GM21423 (cell line): Measurements from ENCODE around the gene NPLOC4.

ENCODE experiments used
- ATAC-seq: cut with Tn5 transposase; IDR thresholded peaks from one replicate; pipeline ENCODE4 v1.9.1; 2021; ENCODE audit warnings: mild to moderate bottlenecking, moderate library complexity; ENCODE audit not compliant: unreplicated experiment

NPLOC4 gene

DNA sequence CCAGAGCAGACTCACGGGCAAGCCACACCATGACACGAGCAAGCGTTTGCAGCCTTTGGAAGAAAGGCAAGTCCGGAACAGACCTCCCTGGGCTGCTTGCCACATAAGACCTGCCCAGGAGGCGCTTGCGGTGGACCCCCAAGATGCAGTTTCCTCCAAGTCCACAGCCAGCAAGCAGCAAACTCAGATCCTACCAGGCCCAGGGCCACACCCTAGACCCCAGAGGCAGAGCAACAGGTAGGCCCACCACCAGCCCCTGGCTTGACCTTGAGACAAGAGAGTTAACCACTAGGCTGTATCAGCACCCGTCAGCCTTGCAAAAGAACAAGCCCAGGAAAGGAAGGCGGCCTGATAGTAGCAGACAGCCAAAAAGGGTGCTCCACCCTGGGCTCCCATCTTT, 87.1 kb downstream of the NPLOC4 start:
- ATAC-seq: no peak

GRCh38 chr17:81549031-81549557, 87.8 kb downstream of the NPLOC4 start:
- ATAC-seq: no peak

GRCh38 chr17:81547614-81547982, 89.3 kb downstream of the NPLOC4 start:
- ATAC-seq: no peak

DNA sequence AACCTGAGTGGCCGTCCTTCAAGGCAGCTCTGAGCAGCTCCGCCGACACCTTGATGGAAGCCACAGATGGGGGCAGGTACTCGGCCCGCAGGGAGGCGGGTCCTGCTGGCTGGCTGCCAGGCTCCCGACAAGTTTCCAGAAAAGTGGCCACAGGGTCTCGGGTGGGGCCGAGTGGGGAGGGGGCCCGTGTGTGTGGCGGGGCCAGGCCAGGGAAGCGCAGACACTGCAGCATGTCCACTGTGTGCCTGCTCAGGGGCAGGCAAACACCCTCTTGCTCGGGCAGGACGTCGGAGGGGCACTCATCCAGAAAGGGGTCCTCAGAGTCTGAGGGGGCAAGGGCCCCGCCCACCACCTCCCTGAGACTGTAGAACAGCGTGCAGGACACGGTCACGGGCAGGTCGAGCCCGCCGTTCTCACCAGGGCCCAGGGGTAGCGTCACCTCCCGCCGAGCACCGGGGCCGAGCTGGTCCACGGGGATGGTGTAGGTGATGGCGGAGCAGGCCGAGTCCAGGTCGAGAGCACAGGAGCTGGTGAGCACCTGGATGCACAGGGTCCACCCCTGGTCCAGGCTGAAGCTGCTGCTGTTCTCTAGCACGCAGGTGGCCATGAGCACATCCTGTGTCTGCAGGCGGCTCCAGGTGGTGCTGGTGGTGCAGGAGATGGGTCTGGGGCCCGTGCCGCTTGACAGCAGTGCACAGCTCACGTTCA, 89.9 kb downstream of the NPLOC4 start:
- no peak for ATAC-seq

GRCh38 chr17:81545160-81545949, 91.6 kb downstream of the NPLOC4 start:
- no peak for ATAC-seq

DNA sequence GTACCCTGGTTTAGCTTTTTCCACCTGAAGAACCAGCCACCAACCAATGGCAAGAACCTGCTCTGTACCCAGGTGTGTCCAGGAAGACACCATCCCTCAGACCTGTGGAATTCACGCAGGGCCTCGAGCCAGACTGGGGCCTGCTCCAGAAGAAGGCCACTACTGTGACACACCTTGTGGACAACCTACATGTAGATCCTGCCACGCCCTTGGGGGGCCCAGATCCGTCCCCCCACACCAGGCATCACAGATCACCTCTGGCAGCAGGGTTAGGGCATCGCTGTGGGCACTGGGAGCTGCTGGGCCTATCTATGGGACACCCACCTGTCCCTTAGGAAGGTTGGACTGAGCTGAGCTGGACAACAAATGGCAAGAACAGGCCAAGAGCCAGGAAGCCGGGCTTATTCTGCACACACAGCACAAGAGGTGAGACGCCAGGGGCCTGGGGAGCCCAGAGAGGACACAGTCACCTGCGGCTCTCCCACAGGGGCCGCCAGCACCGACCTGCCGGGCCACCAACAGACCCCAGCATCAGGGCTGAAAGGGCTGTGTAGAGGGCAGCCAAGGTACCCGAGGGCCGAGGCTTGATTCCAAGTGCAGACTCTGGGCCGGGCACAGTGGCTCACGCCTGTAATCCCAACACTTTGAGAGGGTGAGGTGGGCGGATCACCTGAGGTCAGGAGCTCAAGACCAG, 92.5 kb downstream of the NPLOC4 start:
- no peak for ATAC-seq

GRCh38 chr17:81543756-81544155, 93.2 kb downstream of the NPLOC4 start:
- no peak for ATAC-seq

- ATAC-seq: no peak
Measured at GRCh38 chr17:81543339-81543675, 93.6 kb downstream of the NPLOC4 start.

DNA sequence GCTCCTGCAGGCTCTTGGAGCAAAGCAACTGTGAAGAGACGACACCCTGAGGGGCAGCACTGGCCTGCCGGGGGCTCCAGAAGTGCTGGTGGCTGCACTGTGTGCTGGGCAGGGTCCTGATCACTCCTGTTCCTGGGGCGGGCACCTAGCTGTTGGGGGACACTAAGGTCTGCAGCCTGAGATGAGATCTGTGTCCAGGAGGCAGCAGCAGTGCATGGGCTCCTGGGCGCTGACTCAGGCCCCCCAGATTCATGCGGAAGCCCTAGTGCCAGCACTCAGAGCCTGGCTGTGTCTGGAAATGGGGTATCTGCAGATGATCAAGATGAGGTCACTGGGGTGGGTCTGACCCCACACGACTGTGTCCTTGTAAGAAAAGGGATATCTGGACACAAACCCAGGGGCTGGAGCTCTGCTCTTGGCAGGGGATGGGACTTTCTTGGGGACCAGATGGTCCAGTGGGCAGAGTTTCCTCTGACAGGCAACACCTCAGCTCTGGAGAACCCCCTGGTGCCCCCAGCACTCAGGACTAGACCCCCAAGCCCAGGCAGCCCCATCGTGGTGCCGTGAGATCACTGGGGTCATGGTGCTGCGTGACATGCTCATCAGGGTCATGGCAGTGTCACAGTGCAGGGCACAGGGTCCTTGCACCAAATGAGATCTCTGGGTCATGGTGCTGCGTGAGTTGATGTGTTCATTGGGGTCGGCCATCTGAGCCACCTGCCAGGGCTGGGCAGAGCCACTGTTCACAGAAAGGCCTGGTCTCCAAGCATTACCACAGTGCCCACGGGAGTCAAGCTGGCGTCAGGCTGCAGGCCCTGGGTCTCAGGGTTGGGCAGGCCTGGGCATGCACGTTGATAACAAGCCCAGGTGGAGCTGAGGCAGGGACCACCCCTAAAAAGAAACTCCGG, 94.2 kb downstream of the NPLOC4 start:
- no peak for ATAC-seq

DNA sequence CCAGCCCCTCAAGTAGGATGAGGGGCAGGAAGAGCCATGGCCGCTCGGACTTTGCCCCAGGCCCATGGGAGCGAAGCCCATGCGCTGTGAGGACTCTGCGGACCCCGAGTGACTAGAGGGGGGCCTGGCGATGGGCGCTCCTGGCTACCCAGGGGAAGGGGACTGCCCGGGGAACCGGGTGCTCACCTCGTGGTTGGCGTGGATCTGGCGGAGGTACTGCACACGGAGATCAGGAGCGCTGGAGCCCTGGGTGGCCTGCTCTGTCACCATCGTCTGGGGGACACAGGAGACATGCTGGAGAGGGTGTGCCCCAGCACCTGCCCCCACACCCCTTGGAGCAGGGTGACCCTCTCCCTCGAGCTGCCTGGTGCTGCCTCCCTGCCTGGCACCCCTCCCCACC, 95.8 kb downstream of the NPLOC4 start:
- ATAC-seq: no peak

- no peak for ATAC-seq
Measured at GRCh38 chr17:81540676-81541027, 96.3 kb downstream of the NPLOC4 start.

- ATAC-seq: no peak
Measured at GRCh38 chr17:81539961-81540675, 96.8 kb downstream of the NPLOC4 start.

GRCh38 chr17:81539571-81539900, 97.4 kb downstream of the NPLOC4 start:
- ATAC-seq: no peak

GRCh38 chr17:81538651-81539570, 98.0 kb downstream of the NPLOC4 start:
- no peak for ATAC-seq

DNA sequence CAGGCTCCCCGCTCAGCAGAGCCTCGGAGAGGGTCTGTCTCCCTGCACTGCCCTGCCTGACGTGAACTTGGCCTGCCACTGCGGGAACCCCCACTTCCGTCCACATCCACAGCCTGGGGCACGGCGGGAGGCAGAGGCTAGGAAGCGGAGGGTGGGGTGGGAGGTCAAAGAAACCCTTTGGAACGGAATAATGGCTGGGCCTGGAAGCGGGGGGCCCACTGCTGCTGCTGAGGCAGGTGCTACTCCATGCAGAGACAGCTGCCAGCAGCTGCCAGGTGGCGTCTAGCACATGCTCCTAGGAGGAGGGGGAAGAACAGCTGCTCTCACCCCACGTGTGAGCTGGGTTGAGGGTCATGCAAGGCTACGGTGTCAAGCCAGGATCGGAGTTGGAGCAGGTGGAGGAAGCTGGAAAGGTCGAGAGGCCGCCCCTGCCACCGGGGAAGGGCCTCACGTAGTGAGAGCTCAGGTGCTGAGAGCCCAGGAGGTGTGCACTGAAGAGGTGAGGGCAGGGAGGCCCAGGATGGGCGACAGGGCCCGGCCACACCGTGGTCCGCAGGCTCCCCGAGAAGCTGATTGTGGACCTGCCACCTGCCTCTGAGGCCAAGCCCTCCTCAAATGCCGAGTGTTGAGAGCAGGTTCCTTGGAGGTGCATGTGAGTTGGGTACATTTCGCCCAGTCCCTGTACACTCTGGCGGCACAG, 98.9 kb downstream of the NPLOC4 start:
- no peak for ATAC-seq

DNA sequence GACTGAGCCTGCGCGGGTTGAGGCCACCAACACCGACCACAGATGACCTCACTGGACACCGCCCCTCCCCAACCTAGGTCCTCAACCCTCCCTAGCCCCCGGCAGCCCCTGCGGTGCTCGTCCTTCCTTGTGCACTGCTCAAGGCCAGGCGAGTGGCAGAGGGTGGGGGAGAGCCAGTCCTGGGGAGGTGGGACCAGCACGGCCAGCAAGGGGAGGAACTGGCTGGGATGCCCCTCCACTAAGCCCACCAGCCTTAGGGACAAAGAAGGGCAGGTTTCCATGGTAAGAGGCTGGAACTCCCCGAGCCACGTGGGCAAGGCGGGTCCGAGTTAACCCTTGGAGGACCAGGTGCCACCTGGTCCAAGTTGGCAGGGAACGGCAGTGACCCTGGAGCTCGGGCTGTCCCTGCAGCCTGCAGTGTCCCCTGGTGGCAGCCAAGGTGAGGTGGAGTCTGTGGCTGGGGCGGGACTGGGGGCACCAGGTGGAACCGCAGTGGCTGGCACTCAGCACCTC, 99.5 kb downstream of the NPLOC4 start:
- no peak for ATAC-seq

GRCh38 chr17:81536299-81537290, 100.3 kb downstream of the NPLOC4 start:
- ATAC-seq: no peak
